ENCODE results near the gene TSEN2.
"Not testable (repeated sequence)": the region's sequence is repeated elsewhere in the genome, so short reads cannot be mapped to it uniquely, and the experiment has no call there.

The TSEN2 gene

DNA sequence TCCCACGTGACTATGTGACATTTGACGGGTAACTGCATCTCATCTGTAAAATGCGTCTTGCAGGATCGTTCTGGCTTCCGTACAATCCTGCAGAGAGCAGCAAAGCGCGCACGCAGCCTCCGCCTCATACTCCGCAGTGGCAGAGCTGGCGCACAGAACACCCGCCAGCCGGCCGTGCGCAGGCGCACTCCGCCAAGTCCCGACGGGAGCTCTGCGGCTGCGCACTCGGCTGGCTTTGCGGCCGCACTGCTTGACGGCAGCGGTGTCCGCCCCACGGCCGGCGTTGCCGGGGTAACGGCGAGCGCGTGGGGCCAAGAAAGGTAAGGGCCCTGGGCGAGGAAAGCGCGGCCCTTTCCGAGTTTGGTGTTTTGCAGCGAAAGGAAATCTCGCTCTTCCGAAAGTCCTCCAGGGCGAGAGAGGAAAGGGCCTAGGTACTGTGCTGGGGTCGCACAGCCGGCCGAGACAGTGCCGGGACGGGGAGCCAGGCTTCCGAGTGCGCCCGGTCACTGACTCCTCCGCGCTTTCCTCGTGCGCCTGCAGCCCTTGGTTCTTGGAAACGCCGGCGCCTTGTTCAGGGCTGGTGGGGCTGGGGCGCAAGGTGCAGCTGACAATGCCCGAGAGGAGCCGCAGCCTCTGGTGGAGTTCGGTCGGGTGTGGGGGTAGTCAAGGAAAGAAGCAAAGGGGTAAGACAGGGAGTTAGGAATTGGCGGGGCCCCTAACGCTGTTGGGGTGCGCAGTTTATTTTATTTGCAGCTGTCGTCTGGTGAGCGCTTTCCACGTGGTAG is at the start of gene TSEN2:
TSS of gene TSEN2 (plus strand) at position 283 of the 785 bp plus-strand sequence. CDS start 5,321 bp downstream, outside the sequence.
- DNase-seq, result peak; percentile 80 to 88

DNA sequence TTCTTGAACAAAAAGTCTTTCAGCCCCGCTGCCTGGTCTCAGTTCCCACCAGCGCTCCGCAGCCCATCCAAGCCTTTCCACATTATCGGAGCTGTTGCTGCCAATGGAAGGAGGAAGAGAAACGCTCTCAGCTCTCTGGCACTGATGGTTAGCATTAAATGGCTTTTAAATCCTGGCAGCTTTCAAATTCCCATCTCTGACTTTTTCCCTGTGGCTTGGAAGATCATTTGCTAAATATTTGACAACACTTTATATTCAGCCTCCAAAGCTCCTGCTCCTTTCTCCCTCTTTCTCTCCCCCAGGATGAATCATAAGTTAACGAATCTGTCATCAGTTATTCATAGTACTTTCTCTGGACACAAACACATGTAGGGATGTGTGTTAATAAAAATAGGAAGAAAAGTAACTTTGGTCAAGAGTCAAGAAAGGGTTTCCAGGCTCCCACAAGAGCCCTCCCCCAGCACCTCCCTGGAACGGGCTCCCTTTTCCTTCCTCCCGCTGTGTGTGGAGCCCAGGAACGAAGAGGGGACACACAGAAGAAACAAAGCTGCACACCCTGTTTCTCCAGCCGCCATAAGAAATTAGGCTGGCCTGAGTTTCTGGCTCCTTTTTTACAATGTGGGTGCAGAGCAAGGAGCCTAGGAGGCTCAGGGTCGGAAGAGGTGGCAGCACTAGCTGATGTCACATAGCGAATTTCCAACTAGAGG is 47.6 kb upstream of the TSEN2 start:
- no peak for DNase-seq

DNA sequence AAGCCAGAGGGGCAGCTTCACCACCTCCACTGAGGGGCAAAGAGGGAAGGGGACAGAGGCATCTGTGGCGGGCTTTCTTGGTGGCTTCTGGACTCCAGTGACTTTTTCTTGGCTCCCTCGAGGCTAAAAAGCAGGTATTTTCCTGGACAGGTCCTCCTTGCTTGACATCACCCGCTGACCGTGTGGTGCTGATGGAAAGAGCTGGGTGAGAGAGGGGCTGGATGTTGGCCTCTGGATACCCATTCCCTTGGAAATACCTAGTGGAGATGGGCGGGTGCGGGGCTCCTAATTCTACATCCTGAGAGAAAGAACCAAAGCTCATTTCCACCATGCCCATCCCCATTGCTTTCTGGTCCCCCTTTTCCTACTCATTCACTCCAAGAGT is 47.1 kb upstream of the TSEN2 start:
- no peak for DNase-seq

DNA sequence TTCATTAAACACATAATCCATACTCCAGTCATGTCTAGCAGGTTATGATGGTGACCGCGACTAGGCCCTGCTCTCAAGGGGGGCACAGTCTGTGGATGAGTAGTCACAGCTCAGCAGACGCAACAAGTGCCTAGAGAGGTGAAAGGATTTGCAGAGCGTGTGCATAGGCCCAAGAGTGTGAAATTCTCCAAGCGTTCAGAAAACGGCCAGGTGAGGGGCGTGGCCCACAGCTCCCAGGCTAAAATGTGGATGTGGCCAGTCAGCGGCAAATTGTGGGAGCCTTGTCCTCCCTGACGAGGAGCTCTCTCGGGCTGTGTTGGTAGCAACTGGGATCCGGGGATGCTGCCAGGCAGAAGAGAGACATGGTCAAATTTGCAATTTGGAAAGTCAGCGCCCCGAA is 46.4 kb upstream of the TSEN2 start:
- DNase-seq, result no peak

DNA sequence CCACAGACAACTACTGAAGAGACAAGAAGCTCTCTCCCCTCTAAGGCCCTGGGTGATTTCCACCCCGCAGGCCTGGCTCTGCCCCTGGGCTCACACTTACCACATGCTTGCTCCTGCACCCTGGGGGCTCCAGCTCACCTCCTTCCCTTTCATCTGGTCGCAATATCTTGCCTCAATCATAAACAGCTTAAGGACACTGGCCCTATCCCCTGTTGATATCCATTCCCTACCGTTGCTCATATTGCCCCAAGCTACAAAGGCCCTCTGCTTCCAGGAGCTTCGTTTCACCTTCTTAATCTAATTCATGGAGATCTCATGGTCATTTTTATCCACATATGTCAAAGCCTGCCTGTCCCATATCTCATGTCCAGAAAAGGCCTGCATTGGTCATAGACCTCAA is 46.0 kb upstream of the TSEN2 start:
- DNase-seq, result no peak

DNA sequence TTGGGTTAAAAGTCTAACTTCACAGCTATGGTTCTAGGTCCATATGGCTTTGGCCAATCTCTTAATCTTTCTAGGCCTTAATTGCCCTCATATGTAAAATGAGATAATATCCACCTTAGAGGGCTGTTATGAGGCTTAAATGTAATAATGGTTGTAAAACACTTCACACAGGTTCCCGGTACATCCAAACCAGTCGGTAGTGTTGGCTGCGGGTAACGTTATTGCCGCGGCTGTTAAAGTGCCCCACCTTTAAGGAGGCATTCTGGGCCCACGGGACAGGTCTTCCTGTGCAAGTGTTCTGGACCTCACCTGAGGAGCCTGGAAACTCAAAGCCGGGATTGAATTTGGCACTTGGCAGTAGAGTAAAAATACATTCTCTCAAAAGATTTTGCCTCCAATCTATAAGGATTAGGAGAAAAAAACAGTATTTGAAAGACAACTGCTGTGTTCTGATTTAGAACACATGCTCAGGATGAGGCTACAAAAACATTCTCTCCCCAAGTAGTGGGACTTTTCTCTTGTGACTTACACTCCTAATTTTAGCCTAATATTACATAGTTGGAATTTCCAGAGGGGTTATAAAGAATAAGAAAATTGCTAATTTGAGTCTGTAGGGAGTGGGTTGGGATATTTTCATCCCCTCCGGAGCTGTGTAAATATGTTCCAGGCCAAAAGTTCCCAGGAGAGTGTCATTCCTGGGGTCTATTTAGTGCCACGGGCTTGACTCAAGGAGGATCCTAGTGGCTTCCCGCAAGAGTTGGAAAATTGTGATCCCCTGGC is 44.9 kb upstream of the TSEN2 start:
- DNase-seq, result no peak

DNA sequence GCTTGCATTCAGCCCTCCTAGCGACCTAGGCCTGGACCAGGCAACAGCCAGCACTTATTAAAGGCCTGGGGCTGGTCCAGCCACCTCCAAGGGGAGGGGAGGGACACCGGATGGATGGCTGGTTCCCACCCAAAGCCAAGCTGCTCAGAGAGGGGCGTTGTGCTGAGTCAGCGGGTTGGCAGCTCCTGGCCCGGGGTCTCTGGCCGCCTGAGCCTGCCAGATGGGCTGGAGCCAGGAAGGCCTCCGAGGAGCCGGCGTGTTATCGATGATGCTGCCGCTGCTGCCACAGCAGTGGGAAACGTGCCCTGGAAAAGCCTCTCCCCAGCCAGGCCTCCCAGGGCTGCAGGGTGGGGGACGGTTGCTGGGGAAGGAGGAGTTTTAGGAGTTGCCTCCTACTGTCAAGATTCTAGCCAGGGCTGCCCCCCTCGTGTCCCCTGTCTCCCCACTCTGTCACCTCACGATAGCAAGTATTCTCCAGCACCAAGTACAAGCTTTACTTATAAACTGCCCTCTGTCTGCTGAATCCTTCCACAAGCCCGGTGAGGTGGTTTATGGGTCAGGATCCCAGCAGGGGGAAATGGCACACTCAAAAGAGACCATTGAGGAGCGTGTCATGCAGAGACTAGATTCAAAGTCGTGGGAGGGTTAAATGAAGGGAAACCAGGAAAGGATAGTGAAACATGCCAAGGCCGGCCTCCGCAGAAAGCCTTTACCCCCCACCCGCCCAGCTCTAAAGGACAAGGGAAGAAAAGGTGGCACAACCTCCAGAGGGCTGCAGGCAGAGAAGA is 43.2 kb upstream of the TSEN2 start:
- DNase-seq, result no peak

DNA sequence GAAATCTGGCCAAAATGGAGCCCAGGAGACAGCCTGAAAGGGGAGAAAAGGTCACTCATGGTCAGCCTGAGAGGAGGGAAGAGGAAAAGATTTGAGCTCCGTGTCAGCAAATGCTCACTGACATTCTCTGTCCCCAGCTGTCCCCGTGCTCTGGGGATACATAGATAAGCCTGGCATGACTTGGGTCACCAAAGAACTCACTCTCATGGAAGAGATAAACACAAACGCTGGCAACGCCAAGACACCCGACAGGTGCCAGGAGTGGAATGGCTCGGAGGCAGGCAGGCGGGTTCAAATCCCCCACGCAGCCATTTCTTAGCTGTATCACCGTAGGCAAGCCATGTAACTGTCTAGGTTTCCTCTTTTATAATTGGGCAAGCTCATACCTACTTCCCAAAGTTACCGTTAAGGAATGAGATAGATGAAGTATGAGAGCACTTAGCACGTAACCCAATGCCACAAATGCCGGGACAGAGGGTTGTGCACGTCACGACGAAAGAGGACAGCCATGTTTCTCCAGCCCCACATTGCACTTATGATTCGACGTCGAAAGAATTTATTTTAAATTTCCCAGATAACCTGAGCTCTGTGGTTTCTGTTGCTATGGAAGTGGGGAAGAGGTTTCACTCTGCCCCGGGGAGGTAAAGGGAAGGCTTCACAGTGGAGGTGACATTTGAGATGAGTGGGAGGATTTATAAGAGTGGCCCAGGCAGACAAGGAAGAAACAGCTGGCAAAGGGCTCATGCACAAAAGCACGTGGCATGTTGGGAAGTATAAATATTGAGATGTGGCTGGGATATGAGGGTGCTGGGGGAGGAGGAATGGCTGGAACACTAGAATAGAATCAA is 41.4 kb upstream of the TSEN2 start:
- no peak for DNase-seq

DNA sequence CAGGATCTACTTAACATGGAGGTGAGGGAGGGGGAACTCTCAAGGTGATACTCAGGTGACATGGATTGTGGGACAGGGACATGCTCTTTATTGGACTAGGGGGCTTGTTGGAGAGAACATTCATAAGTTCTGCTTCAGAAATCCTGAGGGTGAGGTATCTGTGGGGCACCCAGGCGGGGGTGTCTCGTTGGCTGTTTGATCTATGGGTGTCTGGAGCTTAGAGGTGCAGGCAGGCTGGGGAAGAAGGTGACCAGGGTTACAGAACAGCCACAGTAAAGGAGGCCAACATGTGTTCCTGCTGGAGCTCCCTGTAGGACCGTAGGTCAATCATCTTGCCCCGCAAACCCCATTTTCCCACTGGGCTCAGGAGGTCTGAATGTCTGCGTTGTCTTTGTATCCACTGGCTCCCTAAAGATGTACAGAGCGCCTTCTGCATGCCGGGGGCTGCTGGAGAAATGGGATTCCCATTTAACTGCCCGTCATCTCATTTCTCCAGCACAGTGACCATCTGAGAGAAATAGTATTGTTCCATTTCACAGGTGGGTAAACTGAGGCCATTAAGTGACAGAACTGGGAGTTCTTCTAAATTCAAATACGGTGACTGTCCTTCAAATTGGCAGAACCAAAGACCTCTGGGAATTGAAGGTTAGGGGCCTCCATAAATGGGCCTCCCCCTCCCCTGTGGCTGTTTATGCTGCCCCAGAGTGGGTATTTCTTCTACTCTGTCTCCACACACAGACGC is 40.3 kb upstream of the TSEN2 start:
- no peak for DNase-seq

DNA sequence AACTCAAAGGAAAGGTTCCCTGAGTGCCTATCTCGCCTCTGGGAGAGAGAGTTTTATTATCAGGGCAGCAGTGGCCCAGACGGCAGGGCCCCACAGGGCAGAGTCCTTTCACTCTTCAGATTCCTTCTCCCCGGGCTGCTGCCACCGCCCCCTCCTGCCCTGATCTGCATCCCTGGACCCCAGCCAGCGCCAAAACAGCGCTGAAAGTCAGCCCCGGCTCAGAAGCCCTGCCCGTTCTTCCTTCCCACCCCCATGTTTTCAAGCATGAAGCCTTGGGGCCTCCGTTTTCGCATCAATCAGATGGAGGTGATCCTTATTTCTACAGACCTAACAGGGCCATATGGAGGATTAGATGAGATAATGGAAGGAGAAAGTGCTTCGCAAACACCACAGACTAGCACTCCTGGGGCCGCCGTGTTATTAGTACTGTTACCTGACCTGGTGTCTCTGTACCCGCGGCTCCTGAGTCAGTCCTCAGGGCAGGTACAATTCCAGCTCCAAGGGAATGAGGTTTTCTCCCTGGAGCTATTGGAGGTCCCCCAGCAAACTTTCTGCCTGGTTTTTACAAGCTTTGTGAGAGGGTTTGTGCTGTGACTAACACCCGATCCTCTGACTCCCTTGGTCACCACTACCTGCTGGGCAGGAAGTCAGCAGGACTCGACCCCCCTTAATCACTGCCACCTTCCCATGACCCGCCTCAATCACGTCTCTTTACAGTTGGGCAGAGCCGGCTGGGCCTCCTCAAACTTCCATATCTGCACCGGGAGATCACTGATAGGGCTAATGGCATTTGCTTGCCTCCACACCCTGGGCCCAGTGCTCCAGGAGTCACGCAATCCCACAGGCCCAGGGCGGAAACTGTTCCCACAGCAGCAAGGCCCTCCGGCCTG is 39.5 kb upstream of the TSEN2 start:
- no peak for DNase-seq

DNA sequence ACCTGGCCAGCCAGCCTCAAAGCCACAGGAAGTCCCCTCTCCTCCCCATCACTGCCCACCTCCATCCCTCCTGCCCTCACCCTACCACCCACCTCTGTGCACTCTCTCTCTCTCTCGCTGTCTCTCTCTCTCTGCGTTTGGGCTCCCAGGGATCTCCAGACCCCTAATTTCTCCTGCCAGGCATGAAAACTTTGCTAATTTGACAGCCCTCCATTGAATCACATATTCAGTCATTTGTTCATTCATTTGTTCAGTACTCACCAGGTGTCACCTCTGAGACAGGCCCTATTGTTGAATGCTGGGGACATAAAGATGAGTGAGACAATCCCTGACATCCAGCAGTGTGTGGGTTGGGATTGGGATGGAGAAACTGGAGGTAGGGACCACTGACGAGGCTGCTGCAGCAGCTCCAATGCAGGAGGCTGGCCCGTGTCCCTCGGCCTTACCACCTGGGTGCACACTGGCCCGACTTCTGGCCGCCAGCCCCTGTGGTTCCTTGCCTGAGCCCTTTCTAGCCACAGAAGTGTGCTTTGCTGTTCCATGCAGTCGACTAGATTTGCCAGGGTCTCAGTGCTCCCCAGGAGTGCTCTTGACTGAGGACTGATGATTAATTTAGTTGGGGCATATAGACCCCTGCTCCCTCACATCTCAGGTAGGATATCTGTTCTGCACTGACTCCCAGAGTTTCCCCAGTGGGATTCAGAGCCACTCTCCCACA is 38.6 kb upstream of the TSEN2 start:
- no peak for DNase-seq

DNA sequence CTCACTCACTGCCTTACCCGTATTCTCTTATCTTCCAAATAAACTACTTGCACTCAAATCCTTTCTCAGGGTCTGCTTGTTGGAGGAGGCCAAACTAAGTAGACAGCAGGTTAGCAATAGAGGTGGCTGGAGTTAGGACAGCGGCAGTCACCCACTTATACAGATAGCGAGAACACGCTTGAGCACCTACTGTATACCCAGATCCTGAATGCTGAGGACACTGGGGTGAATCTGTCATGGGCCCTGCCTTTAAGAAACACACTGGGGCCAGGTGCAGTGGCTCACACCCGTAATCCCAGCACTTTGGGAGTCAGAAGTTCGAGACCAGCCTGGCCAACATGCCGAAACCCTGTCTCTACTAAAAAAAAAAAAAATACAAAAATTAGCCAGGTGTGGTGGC is 38.0 kb upstream of the TSEN2 start:
- DNase-seq, result no peak

DNA sequence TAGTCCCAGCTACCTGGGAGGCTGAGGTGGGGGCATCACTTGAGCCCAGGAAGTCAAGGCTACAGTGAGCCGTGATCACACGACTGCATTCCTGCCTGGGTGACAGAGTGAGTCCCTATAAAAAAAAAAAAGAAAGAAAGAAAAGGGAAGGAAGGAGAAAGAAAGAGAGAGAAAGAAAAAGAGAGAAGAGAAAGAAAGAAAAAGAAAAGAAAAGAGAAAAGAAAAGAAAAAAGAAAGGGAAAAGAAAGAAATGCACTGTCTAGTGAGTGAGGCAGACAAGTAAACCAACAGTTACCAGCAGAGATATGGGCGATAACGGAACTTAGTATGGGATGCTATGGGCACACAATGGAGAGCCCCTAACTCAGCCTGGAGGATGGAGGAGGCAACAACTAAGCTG is 37.2 kb upstream of the TSEN2 start:
- DNase-seq, result no peak

DNA sequence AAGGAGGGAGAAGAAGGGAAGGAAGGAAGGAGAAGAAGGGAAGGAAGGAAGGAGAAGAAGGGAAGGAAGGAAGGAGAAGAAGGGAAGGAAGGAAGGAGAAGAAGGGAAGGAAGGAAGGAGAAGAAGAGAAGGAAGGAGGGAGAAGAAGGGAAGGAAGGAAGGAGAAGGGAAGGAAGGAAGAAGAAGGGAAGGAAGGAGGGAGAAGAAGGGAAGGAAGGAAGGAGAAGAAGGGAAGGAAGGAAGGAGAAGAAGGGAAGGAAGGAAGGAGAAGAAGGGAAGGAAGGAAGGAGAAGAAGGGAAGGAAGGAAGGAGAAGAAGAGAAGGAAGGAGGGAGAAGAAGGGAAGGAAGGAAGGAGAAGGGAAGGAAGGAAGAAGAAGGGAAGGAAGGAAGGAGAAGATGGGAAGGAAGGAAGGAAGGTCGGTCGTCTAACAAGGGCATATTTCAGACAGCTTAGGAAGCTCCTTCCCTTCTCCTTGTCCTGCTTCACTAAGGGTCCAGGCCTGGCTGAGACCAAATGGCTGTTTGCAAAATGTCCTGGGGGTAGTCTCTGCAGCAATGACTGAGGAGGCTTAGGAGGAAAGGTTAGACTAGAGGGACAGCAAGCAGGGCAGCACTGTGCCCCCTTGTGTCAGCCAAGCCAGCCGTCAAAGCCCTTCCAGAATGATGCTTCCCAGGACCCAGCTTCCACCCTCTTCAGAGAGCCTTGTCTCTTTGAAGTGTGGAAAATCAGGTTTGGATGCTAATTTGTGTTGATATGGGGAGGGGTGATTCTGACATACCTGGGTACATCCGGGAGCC is 35.7 kb upstream of the TSEN2 start:
- not testable (repeated sequence) for DNase-seq

DNA sequence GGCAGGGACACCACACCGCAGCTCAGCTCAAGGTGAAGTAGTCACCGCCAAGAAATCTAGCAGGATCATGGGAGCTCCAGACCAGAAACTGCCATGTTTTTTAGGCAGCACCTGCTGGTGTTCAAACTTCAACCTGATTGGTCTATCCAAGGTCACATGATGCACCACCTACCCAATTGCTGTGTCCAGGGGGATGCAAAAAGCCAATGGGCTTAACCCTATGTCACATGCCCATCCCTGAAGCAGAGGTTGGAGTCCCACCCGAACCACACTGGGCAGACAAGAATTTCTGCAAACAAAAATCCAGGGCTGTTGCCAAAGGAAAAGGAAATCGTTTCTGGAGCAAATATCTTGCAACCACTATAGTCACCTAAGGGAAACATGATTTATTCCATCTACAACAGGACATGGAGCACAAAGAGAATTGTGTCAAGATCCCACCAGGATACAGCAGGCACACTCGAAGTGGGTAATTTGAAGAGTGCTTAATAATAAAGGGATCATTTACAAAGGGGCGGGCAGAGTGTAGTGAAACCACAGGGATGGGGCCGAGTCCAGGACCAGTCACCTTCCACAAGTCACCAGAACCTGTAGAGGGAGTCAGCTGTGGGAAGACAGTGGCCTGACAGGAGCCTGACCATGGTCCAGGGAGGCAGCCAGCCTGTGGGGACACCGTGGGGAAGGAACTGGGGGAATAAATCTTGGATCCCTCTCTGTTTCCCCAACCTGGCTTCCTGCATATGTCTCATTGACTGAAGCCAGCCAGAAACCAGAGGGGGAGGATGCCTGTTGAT is 34.2 kb upstream of the TSEN2 start:
- DNase-seq, result no peak

DNA sequence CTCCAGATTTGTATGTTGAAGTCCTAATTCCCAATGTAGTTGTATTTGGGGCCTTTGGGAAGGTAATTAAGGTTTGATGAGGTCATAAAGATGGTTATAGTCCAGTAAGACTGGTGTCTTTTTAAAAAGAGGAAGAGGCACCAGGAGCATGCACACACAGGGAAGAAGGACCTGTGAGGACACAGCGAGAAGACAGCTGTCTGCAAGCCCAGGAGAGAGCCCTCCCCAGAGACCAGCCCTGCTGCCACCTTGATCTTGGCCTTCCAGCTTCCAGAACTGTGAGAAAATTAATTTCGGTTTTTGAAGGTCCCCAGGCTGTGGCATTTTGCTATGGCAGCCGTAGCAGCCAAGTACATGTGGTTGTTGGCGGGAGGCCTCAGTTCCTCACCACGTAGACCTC is 32.8 kb upstream of the TSEN2 start:
- DNase-seq, result no peak

DNA sequence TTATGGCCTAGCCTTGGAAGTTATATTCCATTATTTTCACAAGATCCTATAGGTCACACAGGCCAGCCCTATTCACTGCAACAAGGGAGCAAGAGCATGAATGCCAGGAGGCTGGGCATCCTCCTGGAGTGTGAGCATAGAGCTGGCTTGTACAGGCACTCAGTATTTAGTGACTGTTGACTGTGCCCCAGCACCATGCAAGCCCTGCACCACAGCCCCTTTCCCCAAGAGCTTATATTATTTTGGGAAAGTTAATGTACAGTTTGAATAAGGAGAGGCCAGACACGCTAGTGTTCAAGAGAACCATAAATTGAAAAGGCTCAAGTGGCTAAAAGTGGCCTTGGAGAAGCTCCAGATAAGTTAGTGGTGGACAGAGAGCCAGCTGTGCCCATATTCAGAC is 32.3 kb upstream of the TSEN2 start:
- DNase-seq, result no peak

Measured in NCI-H1930 (cell line).